ENCODE measurements around the gene EAF2.
A peak's percentile ranks its signal among the peaks of the same experiment; 100 is the strongest.

EAF2 gene

GRCh38 chr3:121834671-121835464 is at the start of gene EAF2, which contains the start of gene IQCB1:
EAF2 (plus strand) TSS chr3:121835209; CDS start chr3:121835286, 77 bp downstream.
IQCB1 (minus strand) TSS chr3:121835060; CDS start chr3:121828960, 6,100 bp downstream.
- H3K4me1 Mint-ChIP-seq (ENCODE audit: low read depth): peaks cover 52% of the 10 kb centered on the region

DNA sequence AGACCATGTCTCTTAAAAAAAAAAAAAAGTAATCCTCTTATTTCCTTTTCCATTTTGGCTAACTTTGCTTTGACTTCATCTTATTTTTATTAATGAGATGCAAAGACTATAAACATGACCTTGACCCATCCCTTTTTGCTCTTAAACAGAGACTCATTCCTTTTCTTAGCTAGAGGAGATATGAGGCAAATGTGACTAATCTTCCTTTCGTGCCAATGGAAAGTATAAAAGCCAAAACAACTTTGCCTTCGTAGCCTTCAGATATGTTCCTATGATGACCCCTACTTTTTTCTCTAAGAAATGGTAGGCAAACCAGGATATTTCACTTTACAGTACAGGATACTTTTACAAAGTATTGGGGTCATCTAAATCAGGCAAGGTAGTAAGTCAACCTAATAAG is 48.5 kb upstream of the EAF2 start:
- Mint-ChIP-seq H3K4me3 (no peak overlapping the region), H3K4me1 (ENCODE audit: low read depth) (no peaks in the 10 kb centered on the region), H3K27me3 (no peaks in the 10 kb centered on the region), H3K27ac (no peak overlapping the region), H3K36me3 (peaks cover 30% of the 10 kb centered on the region), H3K9me3 (ENCODE audit: low read depth) (no peaks in the 10 kb centered on the region)

More at GRCh38 chr3:121834671-121835464, at the start of gene EAF2, which contains the start of gene IQCB1:
- no peaks in the 10 kb centered on the region for H3K9me3 Mint-ChIP-seq (ENCODE audit: low read depth)
- peak within 1 kb of the TSS; percentile 98 for H3K4me3 Mint-ChIP-seq
- no peaks in the 10 kb centered on the region for H3K27me3 Mint-ChIP-seq
- peak within 1 kb of the TSS; percentile 93 for H3K27ac Mint-ChIP-seq
- peaks cover 12% of the 10 kb centered on the region for H3K36me3 Mint-ChIP-seq

DNA sequence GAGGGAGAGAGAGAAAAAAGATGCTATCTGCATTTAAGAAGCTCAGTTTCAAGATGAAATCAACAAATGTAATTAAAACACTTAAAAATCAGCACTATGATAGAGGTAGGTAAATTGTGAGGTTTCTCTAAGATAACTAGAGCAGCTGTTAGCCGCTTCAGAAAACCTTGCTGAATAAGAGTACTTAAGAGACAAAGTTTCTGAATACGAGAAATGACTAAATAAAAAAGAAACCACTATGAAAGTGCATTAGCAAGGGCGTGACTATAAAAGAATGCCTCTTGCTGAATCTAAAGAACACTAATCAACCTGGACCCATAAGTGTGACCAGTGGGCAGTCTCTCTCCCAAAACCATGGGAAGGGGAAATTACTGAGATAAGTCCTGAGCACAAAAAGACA is 41.9 kb upstream of the EAF2 start:
- Mint-ChIP-seq H3K36me3 (peaks cover 27% of the 10 kb centered on the region), H3K9me3 (ENCODE audit: low read depth) (no peaks in the 10 kb centered on the region), H3K4me1 (ENCODE audit: low read depth) (peaks cover 1% of the 10 kb centered on the region), H3K27me3 (no peaks in the 10 kb centered on the region), H3K4me3 (no peak overlapping the region), H3K27ac (no peak overlapping the region)

DNA sequence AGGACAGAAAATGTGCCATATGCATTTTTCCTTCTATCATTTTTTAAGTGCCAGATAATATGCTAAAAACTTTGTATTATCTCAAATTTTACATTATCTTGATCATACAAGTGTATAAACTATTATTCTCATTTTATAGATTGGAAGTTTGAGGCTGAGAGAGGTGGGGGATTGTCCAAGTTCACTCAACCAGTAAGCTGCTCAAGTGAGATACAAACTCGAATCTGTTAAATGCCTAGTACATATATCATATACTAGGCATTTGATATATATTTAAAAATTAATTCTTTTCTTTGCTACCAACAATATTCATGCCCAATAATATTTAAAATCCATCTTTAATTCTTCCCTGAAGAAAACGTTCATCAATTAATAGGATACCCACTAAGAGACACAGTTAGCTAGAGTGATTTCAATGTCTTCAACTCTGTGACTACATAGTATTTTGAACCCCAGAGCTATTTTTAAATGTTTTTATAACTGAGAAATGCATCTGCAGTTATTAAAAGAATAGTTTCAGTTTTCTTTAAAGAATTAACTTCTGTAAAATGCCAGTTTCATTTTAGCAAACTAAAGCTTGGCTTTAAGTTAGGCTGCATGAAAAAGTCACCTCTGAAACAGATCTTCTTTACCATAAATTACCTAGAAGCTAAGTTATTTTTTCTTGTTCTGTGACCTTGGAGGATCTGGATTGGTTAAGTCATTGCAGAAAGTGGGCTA is 40.6 kb upstream of the EAF2 start:
- Mint-ChIP-seq H3K27ac (no peak overlapping the region), H3K9me3 (ENCODE audit: low read depth) (no peaks in the 10 kb centered on the region), H3K27me3 (no peaks in the 10 kb centered on the region), H3K4me3 (no peak overlapping the region), H3K4me1 (ENCODE audit: low read depth) (peaks cover 1% of the 10 kb centered on the region), H3K36me3 (peaks cover 17% of the 10 kb centered on the region)

DNA sequence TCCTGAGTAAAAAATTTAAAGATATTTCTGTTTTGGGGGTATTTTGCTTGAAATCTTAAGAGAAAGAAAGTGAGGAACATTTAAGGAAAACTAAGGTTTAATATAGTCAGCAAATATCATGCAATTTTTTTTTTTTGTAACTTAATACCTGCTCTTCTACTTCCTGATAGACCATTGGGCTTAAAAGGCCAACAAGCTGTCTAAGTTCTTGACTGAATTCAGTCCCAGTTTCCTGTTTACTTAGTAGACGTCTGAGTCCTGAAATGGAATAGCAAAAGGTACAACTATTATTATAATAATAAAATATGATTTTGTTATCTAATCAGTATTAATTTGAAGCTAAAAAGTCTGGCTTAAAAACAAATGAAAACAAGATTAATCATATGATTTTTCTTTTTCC is 38.0 kb upstream of the EAF2 start:
- no peak overlapping the region for H3K27ac Mint-ChIP-seq
- H3K4me3 Mint-ChIP-seq: no peak overlapping the region
- no peaks in the 10 kb centered on the region for H3K9me3 Mint-ChIP-seq (ENCODE audit: low read depth)
- peaks cover 6% of the 10 kb centered on the region for H3K4me1 Mint-ChIP-seq (ENCODE audit: low read depth)
- no peaks in the 10 kb centered on the region for H3K27me3 Mint-ChIP-seq
- H3K36me3 Mint-ChIP-seq: peaks cover 15% of the 10 kb centered on the region

DNA sequence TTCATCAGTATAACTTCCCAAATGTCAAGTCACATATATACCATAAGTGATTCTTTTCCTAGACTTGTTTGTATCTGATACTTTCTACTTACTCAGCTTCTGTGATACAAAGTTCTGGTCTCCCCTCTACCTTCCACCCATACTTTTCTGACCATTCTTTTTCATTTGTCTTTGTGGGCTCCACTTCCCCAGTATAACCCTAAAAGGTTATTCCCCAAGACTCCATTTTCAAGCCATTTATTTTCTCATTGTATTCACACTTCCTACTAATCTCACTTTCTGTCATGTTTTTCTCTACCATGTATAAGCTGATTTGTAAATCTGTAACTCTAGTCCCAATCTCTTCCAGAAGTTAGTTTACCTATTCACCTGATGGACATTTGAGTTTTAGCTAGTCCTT is 34.1 kb upstream of the EAF2 start:
- Mint-ChIP-seq H3K4me1 (ENCODE audit: low read depth) (peaks cover 8% of the 10 kb centered on the region), H3K36me3 (peaks cover 22% of the 10 kb centered on the region), H3K27me3 (no peaks in the 10 kb centered on the region), H3K9me3 (ENCODE audit: low read depth) (no peaks in the 10 kb centered on the region), H3K27ac (no peak overlapping the region), H3K4me3 (no peak overlapping the region)

GRCh38 chr3:121803771-121804320 is 31.2 kb upstream of the EAF2 start:
- H3K27ac Mint-ChIP-seq: no peak overlapping the region
- H3K27me3 Mint-ChIP-seq: no peaks in the 10 kb centered on the region
- H3K4me1 Mint-ChIP-seq (ENCODE audit: low read depth): peaks cover 7% of the 10 kb centered on the region
- H3K9me3 Mint-ChIP-seq (ENCODE audit: low read depth): no peaks in the 10 kb centered on the region
- no peak overlapping the region for H3K4me3 Mint-ChIP-seq
- peaks cover 22% of the 10 kb centered on the region for H3K36me3 Mint-ChIP-seq

DNA sequence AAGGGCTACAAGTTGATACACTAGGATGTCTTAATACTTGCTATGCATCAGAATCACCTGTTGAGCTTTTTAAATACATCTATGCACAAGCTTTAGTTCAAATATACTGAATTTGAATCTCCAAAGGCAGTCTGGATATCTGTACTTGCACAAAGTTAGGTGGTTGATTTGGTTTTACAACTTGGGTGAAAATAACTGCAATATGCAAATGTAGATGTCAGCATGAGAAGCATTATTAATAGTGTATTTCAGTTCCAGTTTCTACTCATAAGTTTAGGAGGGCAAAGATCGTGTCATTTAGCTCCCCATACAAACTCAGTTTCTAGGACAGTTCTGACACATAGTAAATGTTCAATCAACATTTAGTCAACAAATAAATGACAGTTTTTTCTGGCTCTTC is 25.8 kb upstream of the EAF2 start:
- Mint-ChIP-seq H3K27ac (no peak overlapping the region), H3K4me3 (no peak overlapping the region), H3K27me3 (no peaks in the 10 kb centered on the region), H3K36me3 (peaks cover 32% of the 10 kb centered on the region), H3K4me1 (ENCODE audit: low read depth) (peaks cover 17% of the 10 kb centered on the region), H3K9me3 (ENCODE audit: low read depth) (no peaks in the 10 kb centered on the region)

DNA sequence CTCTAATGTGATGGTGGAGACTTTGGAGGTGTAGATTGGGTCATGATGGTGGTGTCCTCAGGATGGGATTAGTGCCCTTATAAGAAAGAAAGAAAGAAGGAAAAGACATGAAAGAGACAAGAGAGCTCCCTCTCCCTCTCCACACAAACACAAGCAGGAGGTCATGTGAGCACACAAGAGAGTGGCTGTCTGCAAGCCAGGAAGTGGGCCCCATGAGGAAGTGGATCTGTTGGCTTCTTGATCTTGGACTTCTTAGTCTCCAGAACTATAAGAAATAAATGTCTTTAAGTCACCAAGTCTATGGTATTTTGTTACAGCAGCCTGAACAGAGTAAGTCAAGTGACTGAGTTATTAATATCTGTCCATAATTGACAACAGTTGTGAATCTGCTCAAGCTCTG is 17.3 kb upstream of the EAF2 start:
- no peaks in the 10 kb centered on the region for H3K27me3 Mint-ChIP-seq

DNA sequence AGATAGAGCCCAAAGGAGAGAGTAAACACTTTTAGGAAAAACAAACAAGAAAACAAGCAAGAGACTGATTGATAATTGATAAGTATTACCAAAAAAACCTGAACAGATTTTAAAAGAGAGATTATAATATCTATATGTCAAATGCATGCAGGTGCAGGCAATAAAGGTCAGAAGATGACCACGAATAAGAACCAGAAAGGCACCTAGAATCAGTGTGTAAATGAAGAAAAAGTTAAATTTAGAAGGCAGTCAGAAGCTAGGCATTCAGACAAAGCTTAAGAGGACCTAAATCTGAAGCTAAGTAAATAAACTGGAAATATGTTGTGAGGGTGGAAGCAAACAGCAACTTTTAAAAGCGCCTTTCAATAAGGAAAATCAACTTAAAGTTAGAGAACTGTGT is 16.4 kb upstream of the EAF2 start:
- H3K27me3 Mint-ChIP-seq: no peaks in the 10 kb centered on the region
- peaks cover 59% of the 10 kb centered on the region for H3K4me1 Mint-ChIP-seq (ENCODE audit: low read depth)
- H3K36me3 Mint-ChIP-seq: peaks cover 59% of the 10 kb centered on the region
- H3K9me3 Mint-ChIP-seq (ENCODE audit: low read depth): peaks cover 9% of the 10 kb centered on the region
- H3K4me3 Mint-ChIP-seq: no peak overlapping the region
- H3K27ac Mint-ChIP-seq: no peak overlapping the region

More for the DNA sequence above, 17.3 kb upstream of the EAF2 start:
- peaks cover 64% of the 10 kb centered on the region for H3K4me1 Mint-ChIP-seq (ENCODE audit: low read depth)
- peaks cover 52% of the 10 kb centered on the region for H3K36me3 Mint-ChIP-seq
- H3K4me3 Mint-ChIP-seq: no peak overlapping the region
- H3K9me3 Mint-ChIP-seq (ENCODE audit: low read depth): peaks cover 3% of the 10 kb centered on the region
- H3K27ac Mint-ChIP-seq: no peak overlapping the region

GRCh38 chr3:121819236-121819635 is 15.8 kb upstream of the EAF2 start:
- Mint-ChIP-seq H3K36me3 (peaks cover 65% of the 10 kb centered on the region), H3K4me3 (no peak overlapping the region), H3K9me3 (ENCODE audit: low read depth) (peaks cover 9% of the 10 kb centered on the region), H3K27ac (no peak overlapping the region), H3K4me1 (ENCODE audit: low read depth) (peaks cover 53% of the 10 kb centered on the region), H3K27me3 (no peaks in the 10 kb centered on the region)

GRCh38 chr3:121821421-121822199 is 13.4 kb upstream of the EAF2 start:
- Mint-ChIP-seq H3K27ac (no peak overlapping the region), H3K4me3 (no peak overlapping the region), H3K9me3 (ENCODE audit: low read depth) (peaks cover 9% of the 10 kb centered on the region), H3K27me3 (no peaks in the 10 kb centered on the region), H3K4me1 (ENCODE audit: low read depth) (peaks cover 40% of the 10 kb centered on the region), H3K36me3 (peaks cover 64% of the 10 kb centered on the region)

DNA sequence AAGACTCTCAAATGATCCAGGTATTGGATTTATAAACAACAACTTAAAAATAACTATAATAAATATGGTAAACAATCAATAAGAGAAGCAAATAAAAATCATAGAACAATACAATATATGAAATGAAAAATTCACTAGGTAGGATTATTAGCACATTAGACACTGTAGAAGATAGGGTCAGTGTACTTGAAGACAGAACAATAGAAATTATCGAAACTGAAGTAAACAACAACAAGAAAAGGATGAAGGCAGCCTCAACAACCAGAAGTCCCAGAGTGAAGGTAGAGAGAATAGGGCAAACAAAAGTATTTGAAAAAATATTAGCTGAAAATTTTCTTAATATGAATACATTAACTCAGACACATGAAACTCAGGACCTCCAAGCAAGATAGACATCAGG is 12.0 kb upstream of the EAF2 start:
- no peak overlapping the region for H3K4me3 Mint-ChIP-seq
- peaks cover 64% of the 10 kb centered on the region for H3K36me3 Mint-ChIP-seq

DNA sequence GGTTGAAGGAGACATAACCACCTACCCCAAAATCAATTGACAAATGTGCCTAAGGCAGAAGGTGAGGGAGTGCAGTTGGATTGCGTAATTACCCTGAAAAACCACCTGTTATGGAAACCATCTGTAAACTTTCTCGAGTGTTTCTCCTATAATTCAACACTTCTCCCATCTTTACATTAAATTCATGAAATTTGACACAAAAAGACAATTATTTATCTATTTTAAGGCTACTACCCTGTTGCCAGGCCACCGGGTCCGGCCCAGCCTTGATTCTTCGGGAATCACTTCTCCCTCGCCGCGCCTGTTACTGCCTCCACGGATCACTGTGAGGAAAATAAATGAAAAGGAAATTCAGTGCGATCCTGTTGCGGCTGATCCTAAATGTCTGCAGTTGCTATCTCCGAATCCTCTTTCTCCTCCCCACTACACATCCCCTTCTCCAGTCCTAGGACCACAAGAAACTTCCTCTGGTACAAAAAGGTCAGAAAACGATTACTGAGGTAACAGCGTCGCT is 795 bp upstream of the EAF2 start:
- no peaks in the 10 kb centered on the region for H3K9me3 Mint-ChIP-seq (ENCODE audit: low read depth)
- H3K4me3 Mint-ChIP-seq: peak overlapping the region; percentile 98
- H3K4me1 Mint-ChIP-seq (ENCODE audit: low read depth): peaks cover 58% of the 10 kb centered on the region
- peak overlapping the region; percentile 93 for H3K27ac Mint-ChIP-seq
- peaks cover 12% of the 10 kb centered on the region for H3K36me3 Mint-ChIP-seq
- no peaks in the 10 kb centered on the region for H3K27me3 Mint-ChIP-seq

More for the DNA sequence above, 12.0 kb upstream of the EAF2 start:
- H3K4me1 Mint-ChIP-seq (ENCODE audit: low read depth): peaks cover 31% of the 10 kb centered on the region
- no peaks in the 10 kb centered on the region for H3K27me3 Mint-ChIP-seq
- H3K9me3 Mint-ChIP-seq (ENCODE audit: low read depth): peaks cover 9% of the 10 kb centered on the region
- H3K27ac Mint-ChIP-seq: no peak overlapping the region

Measured in activated naive CD8-positive, alpha-beta T cell (primary cell).